PFSK-1 (cell line): ENCODE measurements around the gene KIAA1755.

ENCODE experiments used
- FOXP2 ChIP-seq: optimal IDR thresholded peaks from 2 replicates; pipeline ENCODE3; 2011; ENCODE audit warnings: borderline replicate concordance, control low read depth, inconsistent platforms; ENCODE audit not compliant: insufficient read depth; ENCODE audit errors: extremely low read length, extremely low read depth
- POLR2AphosphoS5 ChIP-seq: IDR thresholded peaks from 2 replicates; pipeline ENCODE4 v1.6.1; 2012; ENCODE audit warnings: low read depth, mild to moderate bottlenecking, control low read depth, low read length, moderate library complexity
- SIN3A ChIP-seq: IDR thresholded peaks from 2 replicates; pipeline ENCODE4 v1.6.1; 2012; ENCODE audit warnings: mild to moderate bottlenecking, low read length, moderate library complexity, borderline replicate concordance; ENCODE audit not compliant: insufficient read depth
- TAF1 ChIP-seq: IDR thresholded peaks from 2 replicates; pipeline ENCODE4 v1.6.1; 2012; ENCODE audit warnings: low read length, control low read depth, borderline replicate concordance; ENCODE audit not compliant: insufficient read depth
- TF ChIP-seq, protein P1 (sequence below), 2 experiments: IDR thresholded peaks; 2 replicates each; pipeline versions ENCODE4 v1.6.1 to v1.8.0; 2011 to 2012; ENCODE audit warnings: low read depth in 2 of 2, low read length in 2 of 2, control low read depth in 1 of 2, inconsistent platforms in 1 of 2, mild to moderate bottlenecking in 1 of 2, moderate library complexity in 1 of 2; ENCODE audit not compliant: insufficient read depth in 1 of 2

The KIAA1755 gene

DNA sequence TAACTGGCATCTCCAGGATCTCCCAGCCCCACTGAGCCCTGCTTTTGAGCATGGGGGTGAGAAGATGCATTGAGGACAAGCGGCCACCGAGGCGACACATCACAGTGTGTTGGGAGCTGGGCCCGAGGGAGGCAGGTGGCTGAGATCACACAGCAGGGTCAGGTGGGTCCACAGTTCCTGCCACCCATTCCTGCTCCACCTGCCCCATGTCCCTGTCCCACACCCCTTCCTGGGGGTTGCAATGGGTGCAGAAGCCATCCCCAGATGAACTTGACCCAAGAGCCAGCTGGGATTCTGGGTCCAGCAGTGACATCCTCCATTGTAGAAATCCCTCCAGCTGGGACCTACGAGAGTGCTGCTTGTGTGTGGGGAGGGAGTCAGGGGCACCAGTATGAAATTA, 96.5 kb downstream of the KIAA1755 start:
- TF ChIP-seq SIN3A (no peak), TAF1 (no peak), POLR2AphosphoS5 (no peak), FOXP2 (no peak)
- TF ChIP-seq, protein P1, sequence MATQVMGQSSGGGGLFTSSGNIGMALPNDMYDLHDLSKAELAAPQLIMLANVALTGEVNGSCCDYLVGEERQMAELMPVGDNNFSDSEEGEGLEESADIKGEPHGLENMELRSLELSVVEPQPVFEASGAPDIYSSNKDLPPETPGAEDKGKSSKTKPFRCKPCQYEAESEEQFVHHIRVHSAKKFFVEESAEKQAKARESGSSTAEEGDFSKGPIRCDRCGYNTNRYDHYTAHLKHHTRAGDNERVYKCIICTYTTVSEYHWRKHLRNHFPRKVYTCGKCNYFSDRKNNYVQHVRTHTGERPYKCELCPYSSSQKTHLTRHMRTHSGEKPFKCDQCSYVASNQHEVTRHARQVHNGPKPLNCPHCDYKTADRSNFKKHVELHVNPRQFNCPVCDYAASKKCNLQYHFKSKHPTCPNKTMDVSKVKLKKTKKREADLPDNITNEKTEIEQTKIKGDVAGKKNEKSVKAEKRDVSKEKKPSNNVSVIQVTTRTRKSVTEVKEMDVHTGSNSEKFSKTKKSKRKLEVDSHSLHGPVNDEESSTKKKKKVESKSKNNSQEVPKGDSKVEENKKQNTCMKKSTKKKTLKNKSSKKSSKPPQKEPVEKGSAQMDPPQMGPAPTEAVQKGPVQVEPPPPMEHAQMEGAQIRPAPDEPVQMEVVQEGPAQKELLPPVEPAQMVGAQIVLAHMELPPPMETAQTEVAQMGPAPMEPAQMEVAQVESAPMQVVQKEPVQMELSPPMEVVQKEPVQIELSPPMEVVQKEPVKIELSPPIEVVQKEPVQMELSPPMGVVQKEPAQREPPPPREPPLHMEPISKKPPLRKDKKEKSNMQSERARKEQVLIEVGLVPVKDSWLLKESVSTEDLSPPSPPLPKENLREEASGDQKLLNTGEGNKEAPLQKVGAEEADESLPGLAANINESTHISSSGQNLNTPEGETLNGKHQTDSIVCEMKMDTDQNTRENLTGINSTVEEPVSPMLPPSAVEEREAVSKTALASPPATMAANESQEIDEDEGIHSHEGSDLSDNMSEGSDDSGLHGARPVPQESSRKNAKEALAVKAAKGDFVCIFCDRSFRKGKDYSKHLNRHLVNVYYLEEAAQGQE (IDR thresholded peaks at IDR 0.05; ENCODE audit: insufficient read depth in 1 of 2, low read depth in 2 of 2, low read length in 2 of 2): no peak

DNA sequence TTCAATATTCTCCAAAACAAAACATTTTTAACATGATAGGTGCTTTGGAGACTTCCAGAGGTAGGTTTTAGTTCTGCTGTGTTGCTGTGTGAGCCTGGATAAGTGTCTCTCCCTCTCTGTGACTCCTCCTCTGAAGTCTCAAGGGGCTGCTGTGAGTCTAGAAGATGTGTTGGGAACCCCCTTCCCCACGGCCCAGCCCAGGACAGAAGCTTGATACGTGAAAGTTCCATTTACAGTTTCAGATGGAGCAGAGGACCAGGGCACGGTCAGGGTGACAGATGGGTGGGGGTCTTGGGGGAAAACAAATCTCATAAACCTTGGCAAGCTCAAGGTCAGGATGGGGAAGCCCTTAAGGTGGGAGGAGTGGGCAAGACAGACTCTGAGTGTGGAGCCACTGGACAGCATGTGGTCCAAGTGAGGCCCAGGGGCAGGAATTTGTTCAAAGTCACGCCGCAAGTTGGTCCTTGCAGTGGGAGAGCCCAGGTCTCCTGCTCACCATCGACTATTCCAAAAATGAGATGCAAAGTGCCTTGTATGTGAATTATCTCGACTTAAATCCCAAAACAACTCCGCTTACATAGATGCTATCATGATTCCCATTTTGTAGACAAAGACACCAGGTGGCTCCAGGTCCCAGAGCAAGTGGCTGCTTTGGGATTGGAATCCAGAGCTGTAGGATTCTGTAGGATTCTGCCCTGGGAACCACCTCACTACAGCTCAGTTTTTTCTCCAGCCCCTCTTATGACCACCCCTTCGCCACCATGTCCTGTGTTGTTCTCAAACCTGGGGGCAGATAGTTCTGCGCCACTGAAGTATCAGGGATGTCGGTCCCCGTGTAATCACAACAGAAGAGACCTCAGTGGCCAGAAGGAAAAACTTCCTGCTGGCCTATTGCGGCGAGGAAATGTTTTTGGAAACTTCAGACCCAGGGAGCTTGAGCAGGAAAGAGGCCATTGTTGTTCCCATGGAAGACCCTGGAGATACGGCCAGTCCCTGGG, 97.4 kb downstream of the KIAA1755 start:
- TF ChIP-seq SIN3A: no peak
- no peak for TF ChIP-seq POLR2AphosphoS5
- TF ChIP-seq FOXP2: no peak
- TF ChIP-seq, protein P1 (IDR thresholded peaks at IDR 0.05; ENCODE audit: insufficient read depth in 1 of 2, low read depth in 2 of 2, low read length in 2 of 2): no peak
- TF ChIP-seq TAF1: no peak

DNA sequence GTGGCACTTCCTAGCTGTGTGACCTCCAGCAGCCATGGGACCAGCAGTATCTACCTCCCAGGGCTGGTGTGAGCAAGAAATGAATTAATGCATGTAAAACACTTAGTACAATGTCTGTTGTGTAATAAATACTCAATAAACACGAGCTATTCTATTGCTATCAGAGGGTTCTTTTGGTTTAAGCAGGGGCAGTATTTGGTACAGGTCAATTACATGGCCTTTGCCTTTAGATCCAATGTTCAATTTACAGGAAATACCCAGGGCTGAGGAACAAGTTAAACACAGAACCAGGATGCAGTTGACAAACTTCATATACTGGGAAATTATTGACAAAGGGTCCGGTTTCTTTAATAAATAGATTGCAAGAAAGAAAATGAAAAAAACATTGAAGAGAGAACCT, 98.4 kb downstream of the KIAA1755 start:
- TF ChIP-seq POLR2AphosphoS5 (no peak), TAF1 (no peak), SIN3A (no peak), FOXP2 (no peak)
- TF ChIP-seq, protein P1 (IDR thresholded peaks at IDR 0.05; ENCODE audit: insufficient read depth in 1 of 2, low read depth in 2 of 2, low read length in 2 of 2): no peak

DNA sequence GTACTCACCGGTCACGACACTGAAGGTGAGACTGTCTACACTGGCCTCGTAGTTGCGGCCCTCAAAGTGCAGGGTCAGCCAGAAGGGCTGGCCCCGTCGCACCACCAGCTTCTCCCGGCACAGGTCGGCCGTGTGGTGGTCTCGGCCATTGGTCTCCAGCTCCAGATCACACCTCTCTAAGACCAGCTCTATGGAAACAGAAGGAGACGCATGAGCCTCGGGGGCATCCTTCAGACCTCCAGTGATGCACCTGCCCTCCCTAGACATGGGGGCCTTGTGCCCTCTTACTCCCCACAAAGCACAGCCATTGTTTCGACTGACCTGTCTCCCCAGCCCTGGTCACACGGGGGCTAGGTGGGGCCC, 99.1 kb downstream of the KIAA1755 start:
- no peak for TF ChIP-seq POLR2AphosphoS5
